ENCODE results near the gene ITGBL1. TPM values are rescaled to one million over a fixed set of nuclear protein-coding genes. Genes with fewer than 3 reads are reported as not detected.

Gene ITGBL1
- total and polyA plus RNA-seq, 2 of the 8 experiments (the other 6 are each of a cell fraction or from before 2014, with no cell fraction given), result not detected

- TF ChIP-seq ATF3 (IDR thresholded peaks at IDR 0.05; ENCODE audit: insufficient read depth, low read depth, low read length) (no peak), MAFK (IDR thresholded peaks at IDR 0.05; ENCODE audit: low read depth, low read length) (no peak), CHD7 (IDR thresholded peaks at IDR 0.05; ENCODE audit: insufficient replicate concordance, low read length) (no peak)
- TF ChIP-seq, protein P1, sequence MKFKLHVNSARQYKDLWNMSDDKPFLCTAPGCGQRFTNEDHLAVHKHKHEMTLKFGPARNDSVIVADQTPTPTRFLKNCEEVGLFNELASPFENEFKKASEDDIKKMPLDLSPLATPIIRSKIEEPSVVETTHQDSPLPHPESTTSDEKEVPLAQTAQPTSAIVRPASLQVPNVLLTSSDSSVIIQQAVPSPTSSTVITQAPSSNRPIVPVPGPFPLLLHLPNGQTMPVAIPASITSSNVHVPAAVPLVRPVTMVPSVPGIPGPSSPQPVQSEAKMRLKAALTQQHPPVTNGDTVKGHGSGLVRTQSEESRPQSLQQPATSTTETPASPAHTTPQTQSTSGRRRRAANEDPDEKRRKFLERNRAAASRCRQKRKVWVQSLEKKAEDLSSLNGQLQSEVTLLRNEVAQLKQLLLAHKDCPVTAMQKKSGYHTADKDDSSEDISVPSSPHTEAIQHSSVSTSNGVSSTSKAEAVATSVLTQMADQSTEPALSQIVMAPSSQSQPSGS (IDR thresholded peaks at IDR 0.05; ENCODE audit: low read length), result no peak
Observed at GRCh38 chr13:101516262-101516661, 63.8 kb downstream of the ITGBL1 start (continued).
